Measurements from ENCODE around the gene TKT. TPM values are rescaled to one million over a fixed set of nuclear protein-coding genes. Genes with fewer than 3 reads are reported as not detected.

Gene TKT, protein sequence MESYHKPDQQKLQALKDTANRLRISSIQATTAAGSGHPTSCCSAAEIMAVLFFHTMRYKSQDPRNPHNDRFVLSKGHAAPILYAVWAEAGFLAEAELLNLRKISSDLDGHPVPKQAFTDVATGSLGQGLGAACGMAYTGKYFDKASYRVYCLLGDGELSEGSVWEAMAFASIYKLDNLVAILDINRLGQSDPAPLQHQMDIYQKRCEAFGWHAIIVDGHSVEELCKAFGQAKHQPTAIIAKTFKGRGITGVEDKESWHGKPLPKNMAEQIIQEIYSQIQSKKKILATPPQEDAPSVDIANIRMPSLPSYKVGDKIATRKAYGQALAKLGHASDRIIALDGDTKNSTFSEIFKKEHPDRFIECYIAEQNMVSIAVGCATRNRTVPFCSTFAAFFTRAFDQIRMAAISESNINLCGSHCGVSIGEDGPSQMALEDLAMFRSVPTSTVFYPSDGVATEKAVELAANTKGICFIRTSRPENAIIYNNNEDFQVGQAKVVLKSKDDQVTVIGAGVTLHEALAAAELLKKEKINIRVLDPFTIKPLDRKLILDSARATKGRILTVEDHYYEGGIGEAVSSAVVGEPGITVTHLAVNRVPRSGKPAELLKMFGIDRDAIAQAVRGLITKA
- 100 to 1,000 TPM; 397 to 417 TPM for total RNA-seq

GRCh38 chr3:53255775-53256703 is at the start of gene TKT:
TSS of gene TKT (minus strand) at chr3:53256022. CDS start at chr3:53255942, 80 bp downstream.
- peaks cover 27% of the 10 kb centered on the region for H3K36me3 Mint-ChIP-seq (ENCODE audit: low read depth)
- ATAC-seq = peak; percentile 89
- peak; percentile 88 for DNase-seq
- no peaks in the 10 kb centered on the region for H3K9me3 Mint-ChIP-seq
- peak within 1 kb of the TSS; percentile 93 for H3K4me3 Mint-ChIP-seq
- intact Hi-C loops (cut with micrococcal nuclease) = no loop called here
- no peaks in the 10 kb centered on the region for H3K27me3 Mint-ChIP-seq
- peak within 1 kb of the TSS; percentile 81 for H3K27ac Mint-ChIP-seq
- CTCF ChIA-PET = interaction anchor here (0.6 kb wide), 1 partner anchor 66 kb away, joined by 3 read pairs; no protein-coding TSS in a partner anchor
- no peak for TF ChIP-seq CTCF (IDR thresholded peaks at IDR 0.05)
- POLR2A ChIA-PET = interaction anchor here (0.9 to 3.1 kb wide), 4 partner anchors 10 to 527 kb away, joined by 3 to 9 read pairs (median 5); partner anchors contain the start of gene DCP1A
- peaks cover 30% of the 10 kb centered on the region for H3K4me1 Mint-ChIP-seq (ENCODE audit: low read depth)

GRCh38 chr3:53303957-53304356 is 48.1 kb upstream of the TKT start:
- POLR2A ChIA-PET = interaction anchor here (1.2 kb wide), 1 partner anchor 44 kb away, joined by 3 read pairs; the partner anchor contains the start of gene DCP1A

GRCh38 chr3:53303549-53303948 is 47.7 kb upstream of the TKT start:
- Mint-ChIP-seq H3K4me1 (ENCODE audit: low read depth) (no peaks in the 10 kb centered on the region), H3K27ac (peak overlapping the region; percentile 8), H3K36me3 (ENCODE audit: low read depth) (peaks cover 19% of the 10 kb centered on the region), H3K9me3 (no peaks in the 10 kb centered on the region), H3K4me3 (no peak overlapping the region), H3K27me3 (no peaks in the 10 kb centered on the region)
- DNase-seq (no peak), ATAC-seq (no peak)
- no peak for TF ChIP-seq CTCF (IDR thresholded peaks at IDR 0.05)
- POLR2A ChIA-PET = no interaction called here
- intact Hi-C loops (cut with micrococcal nuclease) = no loop called here
- CTCF ChIA-PET = interaction anchor here (1.6 kb wide), 1 partner anchor 16 kb away, joined by 4 read pairs; no protein-coding TSS in a partner anchor

More at GRCh38 chr3:53303957-53304356, 48.1 kb upstream of the TKT start:
- Mint-ChIP-seq H3K27ac (peak overlapping the region; percentile 8), H3K27me3 (no peaks in the 10 kb centered on the region), H3K4me3 (no peak overlapping the region), H3K36me3 (ENCODE audit: low read depth) (peaks cover 21% of the 10 kb centered on the region), H3K4me1 (ENCODE audit: low read depth) (no peaks in the 10 kb centered on the region), H3K9me3 (no peaks in the 10 kb centered on the region)
- DNase-seq = no peak
- intact Hi-C loops (cut with micrococcal nuclease) = no loop called here
- TF ChIP-seq CTCF (IDR thresholded peaks at IDR 0.05) = no peak
- CTCF ChIA-PET = no interaction called here
- ATAC-seq = no peak

DNA sequence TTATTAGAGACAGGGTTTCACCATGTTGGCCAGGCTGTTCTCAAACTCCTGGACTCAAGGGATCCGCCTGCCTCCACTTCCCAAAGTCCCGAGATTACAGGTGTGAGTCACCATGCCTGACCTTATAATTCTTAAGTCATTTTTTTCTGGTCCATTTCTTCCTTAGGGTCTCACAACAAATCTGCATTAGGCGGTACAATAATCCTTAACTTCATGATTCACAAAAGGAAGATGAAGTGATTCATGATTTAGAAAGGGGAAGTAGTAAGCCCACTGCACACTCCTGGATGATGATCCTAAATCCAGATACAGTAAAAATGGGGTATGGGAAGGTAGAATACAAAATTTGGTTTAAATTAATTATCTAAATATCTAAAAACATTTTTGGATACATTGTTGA is 45.0 kb upstream of the TKT start:
- ATAC-seq = no peak
- peaks cover 16% of the 10 kb centered on the region for H3K36me3 Mint-ChIP-seq (ENCODE audit: low read depth)
- no peak overlapping the region for H3K4me3 Mint-ChIP-seq
- no peaks in the 10 kb centered on the region for H3K4me1 Mint-ChIP-seq (ENCODE audit: low read depth)
- no peaks in the 10 kb centered on the region for H3K9me3 Mint-ChIP-seq
- DNase-seq = no peak
- POLR2A ChIA-PET = no interaction called here
- TF ChIP-seq CTCF (IDR thresholded peaks at IDR 0.05) = no peak
- intact Hi-C loops (cut with micrococcal nuclease) = no loop called here
- CTCF ChIA-PET = interaction anchor here (1.0 to 1.5 kb wide), 2 partner anchors 30 to 39 kb away, joined by 3 to 5 read pairs; no protein-coding TSS in a partner anchor
- H3K27me3 Mint-ChIP-seq = no peaks in the 10 kb centered on the region
- no peak overlapping the region for H3K27ac Mint-ChIP-seq
